GM19395 (cell line): Measurements from ENCODE around the gene DDX31.
"Not testable (repeated sequence)": the region's sequence is repeated elsewhere in the genome, so short reads cannot be mapped to it uniquely, and the experiment has no call there.

Experiments
- ATAC-seq: cut with Tn5 transposase; IDR thresholded peaks from one replicate; pipeline ENCODE4 v1.9.1; 2021; ENCODE audit warnings: mild to moderate bottlenecking, moderate library complexity; ENCODE audit not compliant: unreplicated experiment

Gene DDX31

GRCh38 chr9:132582786-132583583, 86.8 kb downstream of the DDX31 start:
- no peak for ATAC-seq

- no peak for ATAC-seq
These were observed 87.5 kb downstream of the DDX31 start, which contains the start of gene BARHL1 for GRCh38 chr9:132582276-132582785. Gene BARHL1, plus strand, starts transcription at chr9:132582606. Its CDS starts 192 bp downstream, at chr9:132582798.

- no peak for ATAC-seq
These were observed 90.4 kb downstream of the DDX31 start for GRCh38 chr9:132579427-132579798.

GRCh38 chr9:132578367-132578932, 91.3 kb downstream of the DDX31 start:
- ATAC-seq = no peak

- ATAC-seq = no peak
These were observed 92.7 kb downstream of the DDX31 start for GRCh38 chr9:132577119-132577518.

GRCh38 chr9:132575811-132576210, 94.0 kb downstream of the DDX31 start:
- ATAC-seq = no peak

GRCh38 chr9:132575005-132575609, 94.7 kb downstream of the DDX31 start:
- no peak for ATAC-seq

GRCh38 chr9:132572921-132573320, 96.9 kb downstream of the DDX31 start:
- ATAC-seq = no peak

- no peak for ATAC-seq
These were observed 97.8 kb downstream of the DDX31 start for GRCh38 chr9:132571806-132572600.

- ATAC-seq = not testable (repeated sequence)
These were observed 101.0 kb downstream of the DDX31 start for GRCh38 chr9:132568787-132569186.

- ATAC-seq = no peak
These were observed 105.3 kb downstream of the DDX31 start for GRCh38 chr9:132564526-132564925.

- no peak for ATAC-seq
These were observed 107.5 kb downstream of the DDX31 start for GRCh38 chr9:132562306-132562573.

- ATAC-seq = no peak
These were observed 109.1 kb downstream of the DDX31 start for GRCh38 chr9:132560616-132561202.

GRCh38 chr9:132559711-132560110, 110.1 kb downstream of the DDX31 start:
- no peak for ATAC-seq

- no peak for ATAC-seq
These were observed 112.6 kb downstream of the DDX31 start for GRCh38 chr9:132557159-132557558.

- no peak for ATAC-seq
These were observed 113.1 kb downstream of the DDX31 start for GRCh38 chr9:132556714-132557113.

GRCh38 chr9:132556235-132556634, 113.5 kb downstream of the DDX31 start:
- no peak for ATAC-seq

- ATAC-seq = no peak
These were observed 114.3 kb downstream of the DDX31 start for GRCh38 chr9:132555528-132555927.

- no peak for ATAC-seq
These were observed 115.0 kb downstream of the DDX31 start for GRCh38 chr9:132554755-132555154.

GRCh38 chr9:132552041-132552440, 117.7 kb downstream of the DDX31 start:
- ATAC-seq = no peak

- ATAC-seq = no peak
These were observed 118.2 kb downstream of the DDX31 start for GRCh38 chr9:132551556-132551955.
